Keratinocyte (primary cell): ENCODE data around the gene LHX3. TPM values are rescaled to one million over a fixed set of nuclear protein-coding genes. Genes with fewer than 3 reads are reported as not detected.

Source experiments
- DNase-seq: peaks from one replicate; pipeline ENCODE4 v3.0.0-alpha.2; 2011; ENCODE audit warnings: low read depth, missing footprints, low spot score
- FAIRE-seq: peaks from 2 replicates; lab custom pipeline; 2011; peaks lifted over from hg19 to GRCh38; lab: Jason Lieb, UNC
- H2AFZ ChIP-seq: 2 replicates; pipeline ENCODE4 v1.6.0; 2012; ENCODE audit warnings: low read length, control low read depth, inconsistent platforms; ENCODE audit not compliant: control insufficient read depth
- H3K27ac ChIP-seq: 2 replicates; pipeline ENCODE4 v1.5.1; 2011; ENCODE audit warnings: low read length; ENCODE audit not compliant: control insufficient read depth, insufficient read depth
- H3K27me3 ChIP-seq: 3 replicates; pipeline ENCODE4 v1.6.0; 2011; ENCODE audit warnings: low read length; ENCODE audit not compliant: control insufficient read depth, insufficient read depth; ENCODE audit errors: extremely low read depth
- H3K36me3 ChIP-seq, 2 experiments: 2 replicates in 1 of 2; 3 replicates in 1 of 2; pipeline ENCODE4 v1.5.1; 2011; ENCODE audit warnings: low read length in 2 of 2, mild to moderate bottlenecking in 1 of 2; ENCODE audit not compliant: control insufficient read depth in 2 of 2, insufficient read depth in 2 of 2; ENCODE audit errors: extremely low read depth in 1 of 2
- H3K4me1 ChIP-seq: 3 replicates; pipeline ENCODE4 v1.5.1; 2011; ENCODE audit warnings: low read length; ENCODE audit not compliant: control insufficient read depth, insufficient read depth; ENCODE audit errors: extremely low read depth
- H3K4me2 ChIP-seq: 3 replicates; pipeline ENCODE4 v1.6.0; 2011; ENCODE audit warnings: low read depth, low read length; ENCODE audit not compliant: control insufficient read depth, insufficient read depth; ENCODE audit errors: extremely low read depth
- H3K4me3 ChIP-seq, 3 experiments: fragments of 200-600 bp in 1 of 3; sonication (generic) in 1 of 3; 2 replicates in 2 of 3; 3 replicates in 1 of 3; pipeline ENCODE4 v1.5.1; 2011 to 2016; ENCODE audit warnings: low read length in 3 of 3, mild to moderate bottlenecking in 3 of 3, control low read depth in 2 of 3, inconsistent platforms in 1 of 3, low read depth in 1 of 3, mixed read lengths in 1 of 3, mixed run types in 1 of 3, moderate library complexity in 1 of 3; ENCODE audit not compliant: control insufficient read depth in 2 of 3, insufficient read depth in 2 of 3; ENCODE audit errors: extremely low read depth in 1 of 3
- H3K79me2 ChIP-seq: 2 replicates; pipeline ENCODE4 v1.6.0; 2012; ENCODE audit warnings: low read length; ENCODE audit not compliant: control insufficient read depth, insufficient read depth
- H3K9ac ChIP-seq: 3 replicates; pipeline ENCODE4 v1.6.0; 2011; ENCODE audit warnings: low read length; ENCODE audit not compliant: control insufficient read depth, insufficient read depth; ENCODE audit errors: extremely low read depth
- H3K9me1 ChIP-seq: 3 replicates; pipeline ENCODE4 v1.6.0; 2011; ENCODE audit warnings: low read length; ENCODE audit not compliant: control insufficient read depth, insufficient read depth; ENCODE audit errors: extremely low read depth
- H3K9me3 ChIP-seq: 2 replicates; pipeline ENCODE4 v1.5.1; 2012; ENCODE audit warnings: low read depth, low read length; ENCODE audit not compliant: control insufficient read depth
- H4K20me1 ChIP-seq: 3 replicates; pipeline ENCODE4 v1.6.0; 2011; ENCODE audit warnings: low read length; ENCODE audit not compliant: control insufficient read depth, insufficient read depth; ENCODE audit errors: extremely low read depth
- CTCF ChIP-seq, 3 experiments: IDR thresholded peaks in 1 of 3; conservative IDR thresholded peaks in 1 of 3; optimal IDR thresholded peaks in 1 of 3; 2 replicates in 2 of 3; 3 replicates in 1 of 3; pipeline versions ENCODE3 to v1.5.1; 2011; ENCODE audit warnings: low read length in 3 of 3, mild to moderate bottlenecking in 3 of 3, moderate library complexity in 2 of 3, control low read depth in 1 of 3, inconsistent platforms in 1 of 3; ENCODE audit not compliant: insufficient read depth in 2 of 3; ENCODE audit errors: extremely low read depth in 1 of 3
- EZH2 ChIP-seq: IDR thresholded peaks from one replicate; pipeline ENCODE4 v1.6.1; 2012; ENCODE audit warnings: inconsistent platforms, mild to moderate bottlenecking, low read length, moderate library complexity
- dilution Hi-C: fragments of 300-500 bp; cut with MboI; formaldehyde crosslinking; loops from one replicate; pipeline ENCODE4 v1.7.0; 2020; ENCODE audit warnings: low sequenced_read_pairs; ENCODE audit not compliant: extremely low pct_ligation_motif_present
- polyA plus RNA-seq, 5 experiments: library from polyadenylated mRNA; depleted of rRNA in 3 of 5; stranded (reverse) in 3 of 5; stranded (forward) in 1 of 5; unstranded in 1 of 5; fragments of >200 nt; gene quantifications; 1 replicate in 1 of 5; 2 replicates in 3 of 5; 3 replicates in 1 of 5; pipeline versions ENCODE4 v1.2.1 to v1.2.3, GENCODE V29; 2011 to 2012; ENCODE audit warnings: missing spikeins in 2 of 5, low read depth in 1 of 5, low replicate concordance in 1 of 5

The LHX3 gene
- polyA plus RNA-seq, 1 donor (not counting 4 experiments of a cell fraction or from before 2014, with no cell fraction given): not detected

- H3K4me1 ChIP-seq: no peaks in the 10 kb centered on the region
- no peak overlapping the region for H3K4me3 ChIP-seq
- H2AFZ ChIP-seq: no peak overlapping the region
- peaks cover 15% of the 10 kb centered on the region for H3K27me3 ChIP-seq
- no peak for DNase-seq
- TF ChIP-seq EZH2: no peak
- TF ChIP-seq CTCF (optimal IDR thresholded peaks at IDR 0.05 in 1 of 3, IDR thresholded peaks at IDR 0.05 in 1 of 3, conservative IDR thresholded peaks at IDR 0.05 in 1 of 3; ENCODE audit: extremely low read depth in 1 of 3, insufficient read depth in 2 of 3, low read length in 3 of 3): no peak
- no peaks in the 10 kb centered on the region for H3K79me2 ChIP-seq
- no peak overlapping the region for H3K4me2 ChIP-seq
- H3K36me3 ChIP-seq: no peaks in the 10 kb centered on the region
- H3K9me1 ChIP-seq: no peaks in the 10 kb centered on the region
- H3K9me3 ChIP-seq: no peaks in the 10 kb centered on the region
- H3K9ac ChIP-seq: no peak overlapping the region
- no peaks in the 10 kb centered on the region for H4K20me1 ChIP-seq
- no peak overlapping the region for H3K27ac ChIP-seq
- FAIRE-seq: no peak
- dilution Hi-C loops: no loop called here
Observed at GRCh38 chr9:136169495-136169894, 35.4 kb downstream of the LHX3 start.

DNA sequence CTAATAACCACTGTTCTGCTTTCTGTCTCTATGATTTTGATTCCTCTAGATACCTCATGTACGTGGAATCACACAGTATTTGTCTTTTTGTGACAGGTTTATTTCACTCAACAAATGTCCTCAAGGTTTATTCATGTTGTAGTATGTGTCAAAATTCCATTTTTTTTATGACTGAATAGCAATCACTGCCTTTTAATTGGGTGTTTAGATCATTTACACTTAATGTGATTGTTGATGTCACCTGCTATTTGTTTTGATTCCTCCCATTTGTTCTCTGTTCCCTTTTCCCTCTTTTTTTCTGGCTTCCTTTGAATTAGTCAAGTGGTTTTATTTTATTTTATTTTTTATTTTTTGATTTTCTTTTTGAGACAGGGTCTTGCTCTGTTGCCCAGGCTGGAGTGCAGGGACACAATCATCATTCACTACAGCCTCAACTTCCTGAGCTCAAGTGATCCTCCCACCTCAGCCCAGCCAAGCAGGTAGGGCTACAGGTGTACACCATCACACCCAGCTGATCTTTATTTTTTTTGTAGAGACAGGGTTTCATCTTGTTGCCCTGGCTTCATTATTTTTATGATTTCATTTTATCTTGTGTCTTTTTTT, 41.6 kb downstream of the LHX3 start:
- Histone ChIP-seq H2AFZ (no peak overlapping the region), H4K20me1 (no peaks in the 10 kb centered on the region), H3K4me2 (no peak overlapping the region), H3K9me3 (no peaks in the 10 kb centered on the region), H3K4me3 (no peak overlapping the region), H3K9me1 (no peaks in the 10 kb centered on the region), H3K27ac (no peak overlapping the region), H3K79me2 (no peaks in the 10 kb centered on the region), H3K36me3 (no peaks in the 10 kb centered on the region), H3K27me3 (peaks cover 2% of the 10 kb centered on the region), H3K4me1 (no peaks in the 10 kb centered on the region), H3K9ac (no peak overlapping the region)
- TF ChIP-seq CTCF (optimal IDR thresholded peaks at IDR 0.05 in 1 of 3, IDR thresholded peaks at IDR 0.05 in 1 of 3, conservative IDR thresholded peaks at IDR 0.05 in 1 of 3; ENCODE audit: extremely low read depth in 1 of 3, insufficient read depth in 2 of 3, low read length in 3 of 3): no peak
- TF ChIP-seq EZH2: no peak
- FAIRE-seq: no peak
- DNase-seq: no peak
- dilution Hi-C loops: no loop called here
